HG02852 (cell line): ENCODE results near the gene ENOSF1.

Experiments used
- ATAC-seq: cut with Tn5 transposase; IDR thresholded peaks from one replicate; pipeline ENCODE4 v1.9.1; 2021; ENCODE audit warnings: mild to moderate bottlenecking, moderate library complexity; ENCODE audit not compliant: unreplicated experiment

Gene ENOSF1

DNA sequence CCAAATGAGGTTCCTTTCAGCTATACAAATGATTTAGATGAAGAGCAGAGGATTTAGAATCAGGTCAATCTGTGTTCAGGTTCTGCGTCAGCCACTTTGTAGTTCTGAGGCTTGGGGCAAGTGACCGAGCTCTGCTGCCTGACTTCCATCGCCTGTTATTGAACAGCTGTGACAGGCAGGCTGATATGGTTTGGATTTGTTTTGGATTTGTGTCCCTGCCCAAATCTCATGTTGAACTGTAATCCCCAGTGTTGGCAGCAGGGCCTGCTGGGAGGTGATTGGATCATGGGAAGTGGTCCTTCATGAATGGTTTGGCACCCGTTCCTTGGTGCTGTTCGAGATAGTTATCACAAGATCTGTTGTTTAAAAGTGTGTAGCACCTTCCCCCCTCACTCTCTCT is 36.4 kb downstream of the ENOSF1 start:
- ATAC-seq: no peak

DNA sequence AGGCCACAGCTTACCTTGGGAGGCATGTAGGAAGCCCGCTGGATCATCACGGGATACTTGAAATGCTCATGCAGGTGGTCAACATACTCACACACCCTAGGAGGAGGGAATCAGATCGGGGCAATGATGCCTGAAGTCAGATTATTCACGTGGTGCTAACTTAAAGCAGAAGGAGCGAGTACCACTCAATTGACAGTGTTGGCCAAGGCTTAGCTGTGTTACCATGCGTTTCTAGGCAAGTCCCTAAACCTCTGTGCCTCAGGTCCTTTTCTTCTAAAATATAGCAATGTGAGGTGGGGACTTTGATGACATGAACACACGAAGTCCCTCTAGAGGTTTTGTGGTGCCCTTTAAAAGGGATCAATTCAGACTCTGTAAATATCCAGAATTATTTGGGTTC is 37.1 kb downstream of the ENOSF1 start:
- no peak for ATAC-seq

- no peak for ATAC-seq
Observed at GRCh38 chr18:673769-674168, 38.7 kb downstream of the ENOSF1 start.

DNA sequence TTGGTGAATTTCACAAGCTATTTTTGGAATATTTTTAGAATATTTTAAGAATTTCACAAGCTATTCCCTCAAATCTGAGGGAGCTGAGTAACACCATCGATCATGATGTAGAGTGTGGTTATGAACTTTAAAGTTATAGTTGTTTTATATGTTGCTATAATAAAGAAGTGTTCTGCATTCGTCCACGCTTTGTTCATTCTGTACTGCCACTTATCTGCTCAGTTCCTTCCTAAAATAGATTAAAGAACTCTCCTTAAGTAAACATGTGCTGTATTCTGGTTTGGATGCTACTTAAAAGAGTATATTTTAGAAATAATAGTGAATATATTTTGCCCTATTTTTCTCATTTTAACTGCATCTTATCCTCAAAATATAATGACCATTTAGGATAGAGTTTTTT is 39.1 kb downstream of the ENOSF1 start:
- no peak for ATAC-seq

- no peak for ATAC-seq
Observed at GRCh38 chr18:671405-671804, 41.0 kb downstream of the ENOSF1 start.

GRCh38 chr18:670522-670921 is 41.9 kb downstream of the ENOSF1 start:
- no peak for ATAC-seq

- ATAC-seq: no peak
Observed at GRCh38 chr18:669077-669476, 43.4 kb downstream of the ENOSF1 start.

- no peak for ATAC-seq
Observed at GRCh38 chr18:668260-668659, 44.2 kb downstream of the ENOSF1 start.

- no peak for ATAC-seq
Observed at GRCh38 chr18:666628-667027, 45.8 kb downstream of the ENOSF1 start.

GRCh38 chr18:666177-666576 is 46.3 kb downstream of the ENOSF1 start:
- ATAC-seq: no peak

DNA sequence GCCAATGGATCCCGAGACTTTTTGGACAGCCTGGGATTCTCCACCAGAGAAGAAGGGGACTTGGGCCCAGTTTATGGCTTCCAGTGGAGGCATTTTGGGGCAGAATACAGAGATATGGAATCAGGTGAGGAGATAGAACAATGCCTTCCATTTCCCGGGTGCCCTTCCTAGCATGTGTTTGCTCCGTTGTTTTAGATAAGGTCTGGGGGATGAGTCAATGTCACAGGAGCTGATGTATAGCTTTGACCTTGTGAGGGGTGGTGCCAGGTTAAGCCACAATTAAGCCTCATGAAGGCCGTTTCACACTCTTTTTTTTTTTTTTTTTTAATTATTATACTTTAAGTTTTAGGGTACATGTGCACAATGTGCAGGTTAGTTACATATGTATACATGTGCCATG is 50.2 kb downstream of the ENOSF1 start:
- ATAC-seq: no peak

GRCh38 chr18:659597-659996 is 52.8 kb downstream of the ENOSF1 start:
- ATAC-seq: no peak

GRCh38 chr18:658947-659533 is 53.4 kb downstream of the ENOSF1 start:
- no peak for ATAC-seq

GRCh38 chr18:658001-658946 is 54.2 kb downstream of the ENOSF1 start:
- ATAC-seq: peak; percentile 63

DNA sequence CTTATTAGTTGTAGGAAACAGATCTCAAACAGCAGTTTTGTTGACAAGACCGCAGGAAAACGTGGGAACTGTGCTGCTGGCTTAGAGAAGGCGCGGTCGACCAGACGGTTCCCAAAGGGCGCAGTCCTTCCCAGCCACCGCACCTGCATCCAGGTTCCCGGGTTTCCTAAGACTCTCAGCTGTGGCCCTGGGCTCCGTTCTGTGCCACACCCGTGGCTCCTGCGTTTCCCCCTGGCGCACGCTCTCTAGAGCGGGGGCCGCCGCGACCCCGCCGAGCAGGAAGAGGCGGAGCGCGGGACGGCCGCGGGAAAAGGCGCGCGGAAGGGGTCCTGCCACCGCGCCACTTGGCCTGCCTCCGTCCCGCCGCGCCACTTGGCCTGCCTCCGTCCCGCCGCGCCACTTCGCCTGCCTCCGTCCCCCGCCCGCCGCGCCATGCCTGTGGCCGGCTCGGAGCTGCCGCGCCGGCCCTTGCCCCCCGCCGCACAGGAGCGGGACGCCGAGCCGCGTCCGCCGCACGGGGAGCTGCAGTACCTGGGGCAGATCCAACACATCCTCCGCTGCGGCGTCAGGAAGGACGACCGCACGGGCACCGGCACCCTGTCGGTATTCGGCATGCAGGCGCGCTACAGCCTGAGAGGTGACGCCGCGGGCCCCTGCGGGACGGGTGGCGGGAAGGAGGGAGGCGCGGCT is 55.0 kb downstream of the ENOSF1 start, which contains the start of gene TYMS:
Gene TYMS (plus strand): TSS at position 343 of the 690 bp plus-strand sequence. CDS start 90 bp downstream, at position 433.
- peak; percentile 45 for ATAC-seq

DNA sequence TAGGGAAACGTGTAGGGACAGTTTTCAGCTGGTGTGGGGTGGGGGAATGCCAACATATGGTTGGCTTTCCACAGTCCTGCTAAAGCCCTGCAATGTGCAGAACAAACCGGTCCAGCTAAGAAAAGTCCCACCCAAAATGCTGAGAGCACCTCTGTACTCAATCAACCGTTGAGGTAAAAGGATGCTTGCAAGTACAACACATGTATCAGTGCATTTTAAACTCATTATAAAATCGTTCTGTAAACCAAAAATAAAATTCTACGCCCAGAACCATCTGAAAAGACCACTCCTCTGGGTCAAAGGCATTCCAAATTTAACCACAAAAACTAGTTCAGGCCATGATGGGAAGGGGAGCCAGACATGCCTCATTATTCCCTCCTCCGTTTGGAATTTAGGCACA is 57.0 kb downstream of the ENOSF1 start:
- no peak for ATAC-seq

GRCh38 chr18:654601-655000 is 57.8 kb downstream of the ENOSF1 start:
- ATAC-seq: no peak

DNA sequence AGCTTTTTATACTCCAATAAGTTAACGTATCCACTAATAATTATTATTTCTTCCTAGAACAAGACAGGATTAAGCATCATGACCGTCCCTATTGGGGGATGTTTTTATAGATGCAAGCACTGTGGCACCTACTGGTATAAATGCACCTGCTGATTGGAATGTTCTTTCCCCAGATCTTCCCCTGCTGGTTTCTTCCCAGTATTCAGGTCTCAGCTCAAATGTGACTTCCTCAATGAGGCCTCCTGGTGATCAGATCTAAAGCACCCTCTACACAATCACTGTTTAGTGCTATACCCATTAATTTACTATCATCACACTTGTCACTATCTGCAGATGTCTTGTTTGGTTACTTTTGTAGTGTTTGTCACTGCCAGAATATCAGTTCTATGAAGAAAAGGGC is 58.9 kb downstream of the ENOSF1 start:
- ATAC-seq: no peak

- ATAC-seq: no peak
Observed at GRCh38 chr18:652131-652530, 60.3 kb downstream of the ENOSF1 start.

DNA sequence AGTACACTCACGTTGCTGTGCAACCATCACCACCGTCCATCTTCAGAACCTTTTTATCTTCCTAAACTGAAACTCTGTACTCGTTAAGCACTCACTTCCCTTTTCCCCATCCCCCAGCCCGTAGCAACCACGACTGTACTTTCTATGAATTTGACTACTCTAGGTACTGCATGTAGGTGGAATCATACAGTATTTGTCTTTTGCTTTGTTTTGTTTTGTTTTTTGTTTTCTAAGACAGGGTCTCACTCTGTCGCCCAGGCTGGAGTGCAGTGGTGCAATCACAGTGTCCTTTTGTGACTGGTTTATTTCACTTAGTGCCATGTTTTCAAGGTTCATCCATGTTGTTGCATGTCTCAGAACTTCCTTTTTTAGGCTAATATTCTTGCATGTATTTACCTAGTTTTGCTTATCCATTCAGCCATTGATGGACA is 62.0 kb downstream of the ENOSF1 start:
- peak; percentile 99 for ATAC-seq

DNA sequence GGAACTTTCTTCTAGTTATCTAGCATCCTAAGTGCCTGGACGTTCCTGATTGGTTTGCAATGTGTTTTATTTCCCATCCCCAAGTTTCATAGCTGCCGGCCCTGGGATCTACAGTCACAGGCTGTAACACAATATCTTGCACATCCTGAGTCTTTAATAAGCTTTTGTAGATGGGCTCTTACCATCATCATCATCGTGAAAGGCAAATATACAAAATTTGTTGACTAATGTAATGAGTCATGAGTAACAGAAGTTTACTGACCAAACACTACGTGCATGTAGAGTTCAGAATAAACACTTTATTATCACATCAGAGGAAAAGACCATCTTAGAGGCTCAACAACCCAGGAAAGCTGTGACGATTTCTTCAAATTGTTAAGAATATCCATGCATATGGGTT is 63.1 kb downstream of the ENOSF1 start:
- no peak for ATAC-seq

- ATAC-seq: no peak
Observed at GRCh38 chr18:647304-647703, 65.1 kb downstream of the ENOSF1 start.
